ENCODE measurements around the gene VDAC1.
A peak's percentile ranks its signal among the peaks of the same experiment; 100 is the strongest.
"Not testable (repeated sequence)": the region's sequence is repeated elsewhere in the genome, so short reads cannot be mapped to it uniquely, and the experiment has no call there.

Gene VDAC1, protein sequence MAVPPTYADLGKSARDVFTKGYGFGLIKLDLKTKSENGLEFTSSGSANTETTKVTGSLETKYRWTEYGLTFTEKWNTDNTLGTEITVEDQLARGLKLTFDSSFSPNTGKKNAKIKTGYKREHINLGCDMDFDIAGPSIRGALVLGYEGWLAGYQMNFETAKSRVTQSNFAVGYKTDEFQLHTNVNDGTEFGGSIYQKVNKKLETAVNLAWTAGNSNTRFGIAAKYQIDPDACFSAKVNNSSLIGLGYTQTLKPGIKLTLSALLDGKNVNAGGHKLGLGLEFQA

DNA sequence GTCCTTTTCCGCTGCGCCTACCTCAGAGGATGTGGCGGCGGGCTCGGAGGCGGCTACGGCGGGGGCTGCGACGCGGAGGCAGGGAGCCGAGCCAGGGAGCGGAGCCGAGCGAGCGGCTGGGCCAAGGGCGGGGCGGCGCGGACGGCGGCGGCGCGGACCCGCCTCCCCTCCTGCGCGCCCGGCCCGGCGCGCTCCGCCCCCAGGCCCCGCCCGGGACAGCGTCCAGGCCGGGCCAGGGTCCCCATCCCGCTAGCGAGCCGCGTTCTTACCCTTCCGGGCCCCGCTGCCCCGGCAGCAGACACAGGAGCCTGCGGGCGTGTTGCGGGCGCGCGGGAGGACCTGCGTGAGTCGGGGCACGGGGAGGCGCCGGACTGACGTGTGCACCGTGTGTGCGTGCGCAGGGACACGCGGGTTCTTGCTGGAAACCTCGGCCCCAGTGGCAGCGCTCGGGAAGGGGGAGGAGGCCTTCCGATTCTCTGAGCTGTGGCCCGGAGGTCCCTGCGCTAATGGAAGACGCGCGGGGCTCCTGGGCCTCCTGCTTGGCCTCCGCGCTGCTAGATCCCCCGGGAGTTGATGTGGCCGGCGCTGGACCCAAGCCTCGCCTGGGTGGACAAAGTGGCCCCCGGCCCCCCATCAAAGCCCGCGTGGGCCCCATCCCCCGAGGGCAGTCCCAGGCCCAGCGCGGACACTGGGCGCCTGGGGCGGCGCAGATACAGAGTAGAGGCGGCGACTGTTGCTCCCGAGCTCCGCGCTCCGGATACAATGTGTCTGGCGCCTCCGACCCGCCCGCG is at the start of gene VDAC1:
VDAC1 (minus strand) TSS at position 350 of the 791 bp plus-strand sequence. CDS start 11,963 bp downstream, outside the sequence.
- peak; percentile 80 for DNase-seq (ENCODE audit: low spot score)

DNA sequence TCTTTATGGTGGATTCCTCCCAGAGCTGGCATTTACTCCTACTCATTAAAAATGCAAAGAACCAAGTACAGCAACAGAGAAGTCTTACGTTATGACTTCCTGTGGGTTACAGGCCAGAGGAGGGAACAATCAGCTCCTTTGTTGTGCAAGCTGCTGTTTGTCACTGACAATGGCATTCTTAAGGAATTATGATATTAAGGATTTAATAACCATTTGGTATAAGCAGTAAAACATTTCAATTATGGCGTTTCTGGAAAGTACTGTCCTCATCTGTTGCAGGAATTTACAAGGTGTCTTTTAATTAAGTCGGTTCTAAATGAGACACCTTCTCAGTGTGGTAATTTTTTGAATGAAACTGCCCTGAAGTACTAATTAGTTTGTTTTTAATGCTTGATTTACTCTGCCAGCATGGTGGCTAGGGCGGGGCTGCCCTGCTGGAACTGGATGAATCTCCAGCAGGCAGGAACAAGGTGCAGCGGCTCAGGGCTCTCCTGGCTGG is 49.1 kb upstream of the VDAC1 start:
- peak; percentile 34 for DNase-seq (ENCODE audit: low spot score)

DNA sequence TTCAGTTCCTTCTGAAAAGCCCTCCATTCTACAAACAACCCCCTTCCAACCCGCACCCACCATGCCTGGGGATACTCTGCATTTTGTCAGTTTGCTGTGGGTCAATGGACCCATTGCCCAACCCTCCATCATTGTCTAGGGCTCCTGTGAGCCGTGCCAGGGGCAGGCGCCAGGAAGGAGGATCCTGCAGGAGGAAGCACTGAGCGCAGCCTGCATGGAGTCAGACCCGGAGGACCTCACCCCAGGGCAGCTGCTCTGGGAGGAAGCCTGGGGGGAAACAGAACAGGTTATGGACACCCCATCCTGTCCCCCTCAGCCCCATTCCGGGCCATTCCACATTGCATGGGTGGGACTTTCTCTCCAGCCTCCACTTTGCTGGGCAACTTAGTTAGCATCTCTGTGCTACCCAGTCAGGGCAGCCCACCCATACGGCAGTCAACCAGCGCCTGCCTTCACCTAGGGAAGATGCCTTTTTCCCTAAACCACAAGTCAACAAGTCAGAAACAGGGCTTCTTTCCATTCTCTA is 48.6 kb upstream of the VDAC1 start:
- no peak for DNase-seq (ENCODE audit: low spot score)

DNA sequence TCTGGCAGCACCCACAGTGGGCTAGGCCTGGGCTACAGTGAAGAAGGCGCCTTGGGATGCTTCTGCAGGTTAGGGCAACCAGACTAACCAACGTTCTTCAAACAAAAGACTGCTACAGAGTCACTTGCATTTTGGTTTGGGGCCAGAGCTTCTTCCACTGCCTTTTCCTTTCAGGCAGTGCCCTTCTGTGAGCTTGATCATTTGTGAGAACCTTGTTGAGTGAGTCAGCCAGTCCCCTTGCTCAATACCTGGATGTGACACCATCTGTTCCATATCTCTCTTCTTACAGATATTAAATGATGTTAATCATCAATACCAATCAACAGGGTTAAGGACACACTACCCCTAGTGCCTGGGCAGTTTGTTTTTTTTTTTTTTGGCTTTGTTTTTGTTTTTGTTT is 46.5 kb upstream of the VDAC1 start:
- DNase-seq (ENCODE audit: low spot score): no peak

DNA sequence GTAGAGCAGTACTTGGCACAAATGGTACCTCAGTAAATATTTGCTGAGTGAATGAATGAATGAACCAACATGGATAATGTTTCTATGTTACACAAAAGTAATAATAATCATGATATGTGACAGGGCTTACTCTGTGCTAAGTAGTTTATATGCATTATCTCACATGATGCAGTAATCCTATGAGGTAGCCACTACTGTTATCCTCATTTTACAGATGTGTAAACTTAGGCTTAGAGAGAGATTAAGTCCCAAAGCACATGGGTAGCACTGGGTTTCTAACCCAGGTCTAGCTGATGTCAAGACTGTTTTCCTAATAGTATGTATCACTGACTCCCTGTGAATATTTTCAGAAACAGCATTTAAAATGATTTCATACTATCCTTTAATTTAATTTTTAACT is 44.1 kb upstream of the VDAC1 start:
- no peak for DNase-seq (ENCODE audit: low spot score)

DNA sequence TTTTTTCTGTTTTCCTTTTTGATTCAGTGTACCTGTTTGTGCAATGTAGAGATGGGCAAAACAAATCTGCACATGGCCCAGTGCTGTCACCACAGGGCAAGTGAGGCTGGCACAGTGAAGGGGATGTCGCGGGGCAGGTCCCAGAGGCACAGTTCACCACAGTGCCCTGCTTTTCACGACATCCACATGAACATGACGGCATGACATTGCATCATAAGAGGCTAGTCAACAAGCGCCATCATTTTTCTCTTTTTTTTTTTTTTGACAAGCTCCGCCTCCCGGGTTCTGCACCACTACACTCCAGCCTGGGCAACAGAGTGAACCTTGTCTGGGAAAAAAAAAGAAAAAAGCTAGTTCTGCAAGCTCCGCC is 42.9 kb upstream of the VDAC1 start:
- DNase-seq (ENCODE audit: low spot score): no peak

DNA sequence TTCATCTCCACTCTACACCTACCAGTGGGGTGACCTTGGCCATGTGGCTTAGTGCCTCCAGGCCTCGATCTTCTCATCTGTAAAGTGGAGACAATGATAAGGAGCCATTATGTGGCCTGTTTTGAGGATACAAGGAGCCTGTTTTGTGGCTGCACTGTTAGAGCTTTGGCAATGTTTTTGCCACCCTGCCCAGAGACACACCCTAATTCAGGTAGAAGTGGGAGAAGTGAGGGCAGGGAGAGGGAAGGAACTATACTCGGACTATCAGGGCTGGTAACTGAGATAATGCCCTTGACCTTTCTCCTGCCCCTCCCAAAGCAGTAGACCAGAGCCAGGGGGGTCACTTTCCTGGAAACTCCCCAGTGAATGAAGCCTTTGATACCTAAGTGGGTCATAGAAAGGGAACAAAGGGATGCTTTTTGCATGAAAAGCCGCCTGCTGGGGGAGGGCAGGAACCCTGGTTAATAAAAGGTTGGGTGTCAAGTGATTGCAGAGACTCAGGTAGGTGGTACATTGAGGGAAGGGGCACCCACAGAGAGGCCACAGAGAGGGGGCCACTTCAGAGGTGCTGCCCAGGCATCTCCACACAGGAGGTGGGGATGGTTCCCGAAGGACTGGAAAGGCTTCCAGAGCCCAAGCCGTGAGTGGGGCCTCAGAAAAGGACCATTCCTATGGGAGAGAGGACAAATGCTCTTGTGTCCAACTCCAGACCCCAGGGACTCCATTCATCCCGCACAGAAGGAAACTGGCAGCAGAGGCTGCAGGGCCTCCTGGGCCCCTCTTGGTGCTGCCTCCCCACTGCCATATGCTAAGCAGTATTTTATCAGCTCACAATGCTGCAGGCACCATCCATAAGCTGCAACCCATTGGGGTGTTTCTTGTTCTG is 42.3 kb upstream of the VDAC1 start:
- DNase-seq (ENCODE audit: low spot score): no peak

DNA sequence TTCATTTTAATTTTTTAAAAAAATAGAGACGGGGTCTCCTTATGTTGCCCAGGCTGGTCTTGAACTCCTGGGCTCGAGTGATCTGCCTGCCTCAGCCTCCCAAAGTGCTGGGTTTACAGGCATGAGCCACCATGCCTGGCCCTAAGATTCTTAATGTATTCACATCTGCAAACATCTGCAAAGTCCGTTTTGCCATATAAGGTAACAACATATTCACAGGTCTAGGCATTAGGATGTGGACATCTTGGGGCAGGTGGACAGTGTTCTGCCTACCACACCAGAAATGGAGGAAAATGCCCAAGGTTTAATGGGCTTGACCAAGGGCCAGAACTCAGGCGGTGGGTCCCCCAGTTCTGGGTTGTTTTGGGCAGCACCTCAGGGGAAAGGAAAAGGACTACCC is 41.6 kb upstream of the VDAC1 start:
- no peak for DNase-seq (ENCODE audit: low spot score)

DNA sequence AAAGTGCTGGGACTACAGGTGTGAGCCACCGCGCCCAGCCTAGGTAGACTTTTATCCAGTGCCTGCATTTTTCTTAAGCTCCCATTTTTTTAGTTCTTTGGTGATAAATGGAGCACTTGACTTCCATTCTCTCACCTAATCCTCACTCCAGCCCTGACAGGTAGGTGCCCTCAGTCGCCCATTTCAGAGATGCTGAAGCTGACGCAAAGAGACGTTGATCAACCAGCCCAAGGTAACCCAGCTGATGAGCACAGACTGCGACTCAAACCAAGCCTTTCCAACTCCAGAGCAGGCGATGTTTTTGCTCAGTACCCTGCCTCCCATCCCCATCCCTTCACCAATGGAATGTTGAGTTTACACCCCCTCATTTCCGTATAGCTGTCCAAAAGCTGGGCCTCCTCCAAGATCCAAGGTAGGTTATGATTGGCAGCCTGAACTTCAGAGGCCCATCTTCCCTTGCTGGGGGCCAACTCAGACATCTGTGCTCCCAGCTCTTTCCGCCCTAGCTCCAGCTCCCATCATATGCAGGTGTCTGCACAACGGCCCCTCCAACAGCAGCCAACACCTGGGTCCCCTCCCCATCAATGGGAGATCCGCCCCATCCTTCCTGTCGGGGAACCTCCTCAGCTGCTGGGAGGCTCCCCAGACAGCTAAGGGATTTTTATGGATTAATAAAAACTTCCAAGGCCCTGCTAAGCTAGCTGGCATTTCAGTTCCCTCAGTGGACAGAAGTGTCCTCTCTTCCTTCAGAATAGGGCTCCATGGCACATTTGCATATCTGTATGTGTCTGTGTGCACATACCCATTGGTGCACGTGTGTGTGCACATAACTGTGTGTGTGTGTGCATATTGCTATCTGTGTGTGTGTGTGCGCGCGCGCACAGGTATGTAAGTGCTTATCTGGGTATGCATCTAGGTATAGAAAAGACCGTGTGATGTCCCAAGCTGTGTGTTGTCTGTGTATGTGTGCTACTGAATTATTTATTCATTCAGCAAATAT is 39.3 kb upstream of the VDAC1 start:
- no peak for DNase-seq (ENCODE audit: low spot score)

DNA sequence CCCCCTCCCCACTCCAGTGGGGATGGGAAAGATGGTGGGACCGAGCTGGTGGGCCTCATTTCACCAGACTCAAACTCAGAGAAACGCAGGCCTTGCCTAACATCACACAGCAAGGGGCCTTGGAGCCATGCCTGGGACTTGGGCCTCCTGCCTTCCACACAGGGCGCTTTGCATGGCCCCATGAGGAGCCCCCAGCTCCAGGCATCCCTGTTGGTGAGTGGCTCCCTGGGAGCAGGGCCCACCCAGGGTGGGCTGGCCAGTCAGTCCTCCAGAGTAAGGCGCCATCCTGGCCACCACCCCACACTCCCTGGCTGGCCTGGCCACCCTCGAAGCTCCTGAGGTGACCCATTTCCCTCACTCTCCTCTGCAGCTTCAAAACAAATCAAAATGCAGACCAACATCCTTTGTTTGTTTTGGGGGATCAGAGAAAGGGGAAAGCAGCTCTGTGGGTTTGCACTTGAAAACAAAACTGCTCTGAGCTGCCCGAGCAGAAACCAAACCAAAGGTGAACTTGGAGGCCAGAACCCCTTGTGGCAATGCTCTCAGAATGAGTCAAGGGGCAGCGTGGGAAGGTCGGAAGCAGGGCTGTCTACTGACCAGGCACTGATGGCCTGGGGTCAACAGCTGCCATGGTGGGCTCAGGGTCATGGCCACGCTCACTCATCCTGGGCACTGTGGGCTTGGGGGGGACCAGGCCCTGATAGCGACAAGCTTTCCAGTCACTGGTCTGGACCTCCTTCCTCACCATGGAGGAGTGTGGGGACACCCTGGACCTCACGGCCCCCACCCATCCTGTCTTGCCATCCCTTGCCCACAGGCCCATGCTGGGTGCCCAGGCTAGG is 37.0 kb upstream of the VDAC1 start:
- no peak for DNase-seq (ENCODE audit: low spot score)

DNA sequence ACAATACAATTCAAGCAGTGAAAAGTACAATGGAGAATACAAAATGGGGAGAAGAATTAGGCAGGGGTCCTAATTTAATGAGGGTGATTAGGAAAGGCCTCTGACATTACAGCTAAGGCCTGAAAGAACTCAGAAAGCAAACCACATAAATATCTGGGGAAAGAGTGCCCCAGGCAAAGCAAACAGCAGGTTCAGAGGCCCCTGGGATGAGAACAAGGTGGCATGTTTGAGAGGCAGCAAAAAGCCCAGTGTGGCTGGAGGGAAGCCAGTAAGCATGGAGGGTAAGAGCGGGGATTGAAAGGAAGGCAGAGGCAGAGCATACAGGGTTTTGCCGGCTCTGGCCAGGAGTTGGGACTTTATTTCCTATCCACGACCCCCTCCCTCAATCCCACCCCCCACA is 33.4 kb upstream of the VDAC1 start:
- no peak for DNase-seq (ENCODE audit: low spot score)

DNA sequence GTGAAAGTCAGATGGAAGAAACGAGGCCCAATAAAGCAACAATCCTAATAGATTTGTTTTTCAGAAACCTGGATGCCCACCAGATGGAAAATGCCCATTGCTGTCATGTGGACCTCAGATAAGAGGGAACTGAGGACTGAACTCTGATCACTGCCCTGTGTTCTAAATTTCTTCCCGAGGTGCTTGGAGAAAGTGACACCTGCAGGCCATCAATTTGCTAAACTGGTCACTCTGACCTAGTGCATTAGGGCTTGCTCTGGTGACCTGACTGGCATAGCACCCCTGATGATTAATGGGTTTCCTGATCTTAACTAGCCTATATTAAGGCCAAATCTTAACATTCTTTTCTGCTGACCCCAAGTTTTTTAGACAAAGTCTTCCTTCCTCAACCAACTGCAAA is 32.4 kb upstream of the VDAC1 start:
- no peak for DNase-seq (ENCODE audit: low spot score)

DNA sequence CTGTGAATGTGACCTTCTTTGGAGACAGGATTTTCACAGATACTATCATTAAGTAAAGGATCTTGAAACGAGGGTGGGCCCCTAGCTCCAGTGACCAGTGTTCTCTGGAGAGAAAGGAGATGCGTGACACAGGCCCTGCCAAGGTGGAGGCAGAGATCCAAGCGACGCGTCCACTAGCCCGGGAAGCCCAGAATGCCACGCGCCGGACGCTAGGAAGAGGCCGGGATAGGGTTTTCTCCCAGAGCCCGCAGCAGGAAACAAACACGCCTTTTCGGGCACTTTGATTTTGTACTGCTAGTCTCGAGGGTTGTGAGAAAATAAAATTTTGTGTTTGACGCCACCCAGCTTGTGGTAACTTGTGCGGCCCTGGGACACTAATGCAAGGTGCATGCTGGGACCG is 29.6 kb upstream of the VDAC1 start:
- no peak for DNase-seq (ENCODE audit: low spot score)

DNA sequence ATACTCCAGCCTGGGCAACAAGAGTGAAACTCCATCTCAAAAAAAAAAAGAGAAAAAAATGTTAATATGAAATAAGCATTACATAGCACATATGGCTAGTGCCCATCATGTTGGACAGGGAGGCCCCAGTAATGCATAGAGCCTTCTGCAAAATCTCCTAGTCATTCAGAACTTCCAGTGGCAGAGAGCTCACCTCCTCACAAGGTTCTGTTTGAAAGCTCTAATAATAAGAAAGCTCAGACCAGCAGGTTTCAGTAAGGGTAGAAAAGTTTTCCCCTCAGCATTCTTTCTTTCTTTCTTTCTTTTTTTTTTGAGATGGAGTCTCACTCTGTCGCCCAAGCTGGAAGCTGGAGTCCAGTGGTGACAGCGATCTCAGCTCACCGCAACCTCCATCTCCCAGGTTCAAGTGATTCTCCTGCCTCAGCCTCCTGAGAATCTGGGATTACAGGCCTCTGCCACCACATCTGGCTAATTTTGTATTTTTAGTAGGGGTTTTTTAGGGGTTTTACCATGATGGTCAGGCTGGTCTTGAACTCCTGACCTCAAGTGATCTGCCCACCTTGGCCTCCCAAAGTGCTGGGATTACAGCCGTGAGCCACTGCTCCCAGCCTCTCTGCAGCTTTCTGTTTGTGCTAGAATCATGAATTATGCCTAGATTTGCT is 25.7 kb upstream of the VDAC1 start:
- not testable (repeated sequence) for DNase-seq (ENCODE audit: low spot score)

DNA sequence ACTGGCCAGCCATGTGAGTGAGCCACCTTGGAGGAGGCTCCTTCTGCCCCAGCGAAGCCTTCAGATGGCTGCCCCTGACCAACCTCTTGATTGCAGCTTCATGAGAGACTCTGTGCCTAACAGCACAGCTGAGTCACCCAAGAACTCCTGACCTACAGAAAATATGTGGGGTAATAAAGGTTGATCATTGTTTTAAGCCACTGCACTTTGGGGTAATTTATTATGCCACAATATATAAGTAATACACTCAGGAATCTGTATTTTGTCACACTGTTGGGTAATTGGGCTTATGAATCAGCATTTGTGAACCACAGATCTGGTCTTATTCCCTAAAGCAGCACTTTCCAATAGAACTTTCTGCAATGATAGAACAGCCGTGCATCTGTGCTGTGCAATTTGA is 24.4 kb upstream of the VDAC1 start:
- DNase-seq (ENCODE audit: low spot score): no peak

DNA sequence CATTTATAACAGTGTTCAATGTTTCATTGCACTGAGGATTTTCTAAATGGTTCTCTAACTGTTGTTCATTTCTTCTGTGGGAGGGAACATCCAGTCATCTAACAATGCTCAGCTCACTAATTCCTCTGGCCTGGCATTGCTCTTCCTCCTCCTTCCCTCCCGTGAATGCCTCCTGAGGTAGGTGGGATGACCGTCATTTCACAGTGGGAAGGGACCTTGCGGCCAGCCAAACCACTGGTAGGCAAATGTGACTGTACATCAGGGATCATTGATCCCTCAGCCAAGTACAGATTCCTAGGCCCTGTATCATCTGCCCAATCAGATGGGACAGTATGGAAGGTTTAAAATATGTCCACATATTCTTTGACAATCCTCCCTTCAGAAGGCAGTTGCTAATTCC is 23.7 kb upstream of the VDAC1 start:
- DNase-seq (ENCODE audit: low spot score): no peak

DNA sequence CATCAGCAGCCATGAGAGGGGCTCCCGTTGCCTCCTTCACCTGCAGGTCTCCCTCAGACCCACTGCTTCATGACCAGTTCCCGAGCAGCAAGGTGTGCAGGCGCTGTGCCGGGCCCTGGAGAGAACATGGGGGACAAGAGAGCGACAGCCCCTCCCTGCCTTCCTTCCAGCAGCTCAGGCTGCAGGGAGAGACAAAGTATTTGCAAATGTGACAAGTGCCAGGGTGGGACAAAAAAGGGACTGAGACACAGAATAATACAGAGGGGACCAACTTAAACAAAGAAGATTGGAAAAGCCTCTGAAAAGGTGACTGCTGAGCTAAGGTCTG is 22.5 kb upstream of the VDAC1 start:
- DNase-seq (ENCODE audit: low spot score): no peak

DNA sequence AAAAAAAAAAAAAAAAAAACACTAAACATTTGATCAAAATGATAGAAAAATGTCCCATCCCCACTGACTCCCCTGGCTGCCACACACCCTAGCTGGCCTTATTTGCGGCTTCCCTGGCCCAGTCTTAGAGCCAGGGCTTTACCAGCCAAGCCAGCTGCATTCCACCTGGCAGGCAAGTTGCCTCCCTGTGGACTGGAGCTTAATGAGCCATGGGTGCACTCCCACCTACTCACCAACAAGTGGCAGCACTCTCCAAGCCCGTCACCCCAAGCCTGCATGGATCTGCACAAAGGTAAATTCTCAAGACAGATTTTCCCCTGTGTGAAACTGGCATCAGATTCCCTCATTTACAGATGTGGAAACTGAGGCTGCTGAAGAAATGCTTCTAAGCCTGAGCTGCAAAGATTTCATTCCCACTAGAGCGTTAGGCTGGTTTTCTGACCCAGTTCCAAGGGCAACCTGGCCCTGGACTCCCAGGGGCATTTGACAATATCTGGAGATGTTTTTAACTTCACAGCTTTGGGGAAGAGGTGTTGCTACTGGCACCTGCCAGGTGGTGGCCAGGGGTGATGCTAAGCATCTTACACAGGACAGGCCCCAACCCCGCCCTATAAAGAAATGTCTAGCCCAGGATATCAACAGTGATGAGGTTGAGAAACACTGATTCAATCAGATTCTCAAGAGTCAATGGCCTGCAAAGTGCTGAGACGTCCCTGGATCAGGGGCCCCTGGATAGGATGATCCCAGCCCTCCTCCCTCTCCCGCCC is 21.9 kb upstream of the VDAC1 start:
- peak; percentile 52 for DNase-seq (ENCODE audit: low spot score)

DNA sequence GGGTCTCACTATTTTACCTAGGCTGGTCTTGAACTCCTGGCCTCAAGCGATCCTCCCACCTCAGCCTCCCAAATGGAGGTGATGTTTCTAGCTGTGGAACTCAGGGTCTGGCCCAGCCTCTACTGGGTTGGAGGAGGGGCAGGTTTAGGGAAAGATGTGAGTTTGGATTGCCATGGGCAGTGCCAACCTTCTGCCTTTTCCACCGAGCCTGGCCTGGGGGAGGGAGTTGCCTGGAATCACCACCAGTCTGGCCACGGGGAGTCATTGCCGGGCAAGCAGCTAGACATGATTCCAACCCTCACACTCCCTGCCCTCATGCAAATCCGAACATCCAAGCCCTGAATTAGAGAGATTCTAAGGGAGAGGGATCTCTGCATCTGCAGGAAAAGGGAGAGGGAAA is 21.0 kb upstream of the VDAC1 start:
- DNase-seq (ENCODE audit: low spot score): no peak

Measured in CD4-positive, alpha-beta T cell treated with Interleukin-2 at 100 ng/mL for 4 hours (primary cell).